A549 (cell line): ENCODE measurements around the gene NGDN. TPM values are rescaled to one million over a fixed set of nuclear protein-coding genes. Genes with fewer than 3 reads are reported as not detected.

ENCODE experiments used
- ATAC-seq, 2 experiments: fragments of 200-7000 bp in 1 of 2; fragments of >200 bp in 1 of 2; cut with Nextera tagmentation in 1 of 2; cut with Tn5 transposase in 1 of 2; 3 replicates each; pipeline versions ENCODE4 v1.8.0 to v1.9.1; 2018 to 2020; ENCODE audit warnings: mild to moderate bottlenecking in 1 of 2, moderate library complexity in 1 of 2
- CTCF ChIA-PET: fragments of 300-600 bp; sonication (Branson Sonifier 250); formaldehyde crosslinking; extraction: SDS; loops from one replicate; lab custom pipeline; 2021; ENCODE audit warnings: antibody characterized with exemption, inconsistent platforms; lab: Yijun Ruan, JAX
- POLR2A ChIA-PET: fragments of 350-600 bp; formaldehyde crosslinking; extraction: SDS; loops from one replicate; lab custom pipeline; 2021; ENCODE audit warnings: antibody characterized with exemption, inconsistent platforms; lab: Yijun Ruan, JAX
- DNase-seq, 2 experiments: peaks; one replicate each; pipeline versions ENCODE4 v3.0.0 to v3.0.0-alpha.2; 2011 to 2016; ENCODE audit warnings: low read depth in 1 of 2, low spot score in 1 of 2
- FAIRE-seq: peaks from 2 replicates; lab custom pipeline; 2011; peaks lifted over from hg19 to GRCh38; lab: Jason Lieb, UNC
- H3K27ac ChIP-seq, 2 experiments: fragments of >200 bp; sonication (Bioruptor Twin); formaldehyde crosslinking; 3 replicates each; pipeline ENCODE4 v1.5.1; 2016 to 2017
- H3K4me1 ChIP-seq: fragments of >200 bp; sonication (Bioruptor Twin); formaldehyde crosslinking; 3 replicates; pipeline ENCODE4 v1.6.1; 2016
- H3K4me2 ChIP-seq: fragments of >200 bp; sonication (Bioruptor Twin); formaldehyde crosslinking; 3 replicates; pipeline ENCODE4 v1.6.1; 2016
- H3K4me3 ChIP-seq: fragments of >200 bp; sonication (Bioruptor Twin); formaldehyde crosslinking; 3 replicates; pipeline ENCODE4 v1.5.1; 2016
- H3K9me3 ChIP-seq: fragments of >200 bp; sonication (Bioruptor Twin); formaldehyde crosslinking; 3 replicates; pipeline ENCODE4 v1.6.1; 2016
- CBX2 ChIP-seq: fragments of 200-600 bp; sonication (generic); IDR thresholded peaks from 2 replicates; pipeline ENCODE4 v1.6.1; 2016; ENCODE audit warnings: low read depth, mild to moderate bottlenecking, borderline replicate concordance
- CBX8 ChIP-seq: fragments of 200-600 bp; sonication (generic); IDR thresholded peaks from 2 replicates; pipeline ENCODE4 v1.6.1; 2016
- CHD4 ChIP-seq: fragments of 200-600 bp; sonication (generic); IDR thresholded peaks from 2 replicates; pipeline ENCODE4 v1.6.1; 2016; ENCODE audit warnings: antibody characterized with exemption, mild to moderate bottlenecking, borderline replicate concordance
- EHMT2 ChIP-seq: fragments of 200-600 bp; sonication (generic); IDR thresholded peaks from 2 replicates; pipeline ENCODE4 v1.6.1; 2016; ENCODE audit warnings: antibody characterized with exemption, low read depth, mild to moderate bottlenecking, moderate library complexity
- EP300 ChIP-seq, 2 experiments: fragments of >200 bp; sonication (Bioruptor Twin); formaldehyde crosslinking; IDR thresholded peaks; 2 replicates in 1 of 2; 3 replicates in 1 of 2; pipeline ENCODE4 v1.6.1; 2016 to 2017
- ESRRA ChIP-seq: fragments of 150-350 bp; IDR thresholded peaks from 2 replicates; pipeline ENCODE4 v1.6.1; 2014; ENCODE audit warnings: mild to moderate bottlenecking, low read length, borderline replicate concordance
- FOXS1 ChIP-seq: fragments of 250-450 bp; sonication (Bioruptor Pico); IDR thresholded peaks from 2 replicates; pipeline ENCODE4 v1.5.0; 2020; ENCODE audit warnings: mild to moderate bottlenecking, moderate library complexity
- HOXA7 ChIP-seq: fragments of 250-450 bp; sonication (Bioruptor Pico); IDR thresholded peaks from 2 replicates; pipeline ENCODE4 v1.5.0; 2020; ENCODE audit warnings: mild to moderate bottlenecking, moderate library complexity
- KDM5A ChIP-seq: fragments of 200-600 bp; sonication (generic); IDR thresholded peaks from 2 replicates; pipeline ENCODE4 v1.6.1; 2016; ENCODE audit warnings: antibody characterized with exemption, mild to moderate bottlenecking
- MAFK ChIP-seq: fragments of 450-650 bp; IDR thresholded peaks from 2 replicates; pipeline ENCODE4 v1.6.1; 2014; ENCODE audit not compliant: partially characterized antibody
- NFE2L2 ChIP-seq: fragments of 150-350 bp; conservative IDR thresholded peaks from 2 replicates; pipeline ENCODE4 v1.6.1; 2014; ENCODE audit warnings: low read length
- NR3C1 ChIP-seq: fragments of >200 bp; sonication (Bioruptor Twin); formaldehyde crosslinking; IDR thresholded peaks from 3 replicates; pipeline ENCODE4 v1.6.1; 2017
- PHF8 ChIP-seq: fragments of 200-600 bp; sonication (generic); IDR thresholded peaks from 2 replicates; pipeline ENCODE4 v1.6.1; 2016; ENCODE audit warnings: low read depth, mild to moderate bottlenecking, antibody characterized with exemption, moderate library complexity, borderline replicate concordance
- RAD21 ChIP-seq, 2 experiments: fragments of >200 bp in 1 of 2; sonication (Bioruptor Twin) in 1 of 2; formaldehyde crosslinking in 1 of 2; IDR thresholded peaks in 1 of 2; conservative IDR thresholded peaks in 1 of 2; 2 replicates in 1 of 2; 3 replicates in 1 of 2; pipeline ENCODE4 v1.6.1; 2012 to 2018; ENCODE audit warnings: inconsistent platforms in 1 of 2
- RCOR1 ChIP-seq: fragments of 150-350 bp; IDR thresholded peaks from 2 replicates; pipeline ENCODE4 v1.6.1; 2014; ENCODE audit warnings: antibody characterized with exemption, low read length, low read depth
- ZC3H11A ChIP-seq: fragments of 450-650 bp; IDR thresholded peaks from 2 replicates; pipeline ENCODE4 v1.6.1; 2014; ENCODE audit warnings: antibody characterized with exemption, mild to moderate bottlenecking
- ZFP36 ChIP-seq: fragments of 450-650 bp; IDR thresholded peaks from 2 replicates; pipeline ENCODE4 v1.6.1; 2014; ENCODE audit warnings: borderline replicate concordance; ENCODE audit not compliant: partially characterized antibody
- WGBS: methylation state at CpG from one replicate; pipeline ENCODE4 v1.1.6; 2017; ENCODE audit errors: missing lambda C conversion rate; 5-methylcytosine and 5-hydroxymethylcytosine counted together
- polyA plus RNA-seq, 4 experiments: library from polyadenylated mRNA; depleted of rRNA in 3 of 4; stranded (reverse); fragments of >200 nt; fragmentation: RNase III in 1 of 4; extraction: RNeasy Plus Mini Kit Qiagen cat#74134 plus additional on column Dnase treatment in 1 of 4; gene quantifications; 2 replicates in 3 of 4; 3 replicates in 1 of 4; pipeline ENCODE4 v1.2.3, GENCODE V29; 2011 to 2017
- TF ChIP-seq, protein P1 (sequence below): IDR thresholded peaks from 2 replicates; pipeline ENCODE4 v1.6.1; 2012
- TF ChIP-seq, protein P2 (sequence below): fragments of >200 bp; sonication (Bioruptor Twin); formaldehyde crosslinking; IDR thresholded peaks from 3 replicates; pipeline ENCODE4 v1.5.1; 2016
- TF ChIP-seq, protein P3 (sequence below): IDR thresholded peaks from 2 replicates; pipeline ENCODE4 v1.6.1; 2012
- TF ChIP-seq, protein P4 (sequence below): fragments of 150-350 bp; IDR thresholded peaks from 2 replicates; pipeline ENCODE4 v1.6.1; 2014; ENCODE audit warnings: low read depth, mild to moderate bottlenecking, low read length
- TF ChIP-seq, protein P5 (sequence below): fragments of 200-600 bp; sonication (generic); IDR thresholded peaks from 2 replicates; pipeline ENCODE4 v1.6.1; 2016; ENCODE audit warnings: antibody characterized with exemption, mild to moderate bottlenecking, moderate library complexity
- TF ChIP-seq, protein P6 (sequence below): fragments of >200 bp; sonication (Bioruptor Twin); formaldehyde crosslinking; IDR thresholded peaks from 3 replicates; pipeline ENCODE4 v1.6.1; 2016

The NGDN gene
- polyA plus RNA-seq, 2 of the 4 experiments (the other 2 are of a cell fraction): 62.9 to 108 TPM

DNA sequence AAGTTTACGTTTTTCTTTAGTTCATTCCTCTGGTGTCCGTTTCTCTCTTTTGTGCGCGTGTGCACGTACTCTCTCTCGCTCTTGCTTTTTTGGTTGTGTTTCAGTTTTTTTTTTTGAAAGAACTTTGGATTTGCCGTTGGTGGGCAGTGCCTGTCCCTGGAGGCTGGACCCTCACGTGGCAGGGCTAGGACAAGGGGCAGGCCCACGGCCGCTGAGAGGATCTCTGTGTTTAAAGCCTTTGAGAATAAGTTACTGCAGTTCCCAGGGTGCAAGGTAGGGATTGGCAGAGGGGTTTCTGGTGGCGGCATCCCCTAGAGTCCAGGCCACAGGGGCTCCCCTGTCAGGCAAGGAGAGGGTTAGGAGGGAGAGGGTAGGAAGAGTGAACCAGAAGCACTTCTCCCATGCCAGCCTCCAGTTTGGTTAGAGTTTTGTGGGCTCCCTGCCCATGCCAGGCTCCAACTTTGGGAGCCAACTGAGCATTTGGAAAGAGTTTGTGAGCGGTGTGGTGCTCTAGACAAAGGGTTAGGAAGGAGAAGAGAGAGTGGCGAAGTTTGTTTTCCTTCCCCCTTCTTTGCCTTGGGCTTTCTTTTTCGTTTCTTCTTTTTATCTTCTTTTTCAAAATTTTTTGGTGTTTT, 51.5 kb downstream of the NGDN start:
- DNase-seq: no peak
- TF ChIP-seq, protein P1, sequence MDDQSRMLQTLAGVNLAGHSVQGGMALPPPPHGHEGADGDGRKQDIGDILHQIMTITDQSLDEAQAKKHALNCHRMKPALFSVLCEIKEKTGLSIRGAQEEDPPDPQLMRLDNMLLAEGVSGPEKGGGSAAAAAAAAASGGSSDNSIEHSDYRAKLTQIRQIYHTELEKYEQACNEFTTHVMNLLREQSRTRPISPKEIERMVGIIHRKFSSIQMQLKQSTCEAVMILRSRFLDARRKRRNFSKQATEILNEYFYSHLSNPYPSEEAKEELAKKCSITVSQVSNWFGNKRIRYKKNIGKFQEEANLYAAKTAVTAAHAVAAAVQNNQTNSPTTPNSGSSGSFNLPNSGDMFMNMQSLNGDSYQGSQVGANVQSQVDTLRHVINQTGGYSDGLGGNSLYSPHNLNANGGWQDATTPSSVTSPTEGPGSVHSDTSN: no peak
- no peak for TF ChIP-seq CBX2
- TF ChIP-seq CBX8: no peak
- TF ChIP-seq, protein P2, sequence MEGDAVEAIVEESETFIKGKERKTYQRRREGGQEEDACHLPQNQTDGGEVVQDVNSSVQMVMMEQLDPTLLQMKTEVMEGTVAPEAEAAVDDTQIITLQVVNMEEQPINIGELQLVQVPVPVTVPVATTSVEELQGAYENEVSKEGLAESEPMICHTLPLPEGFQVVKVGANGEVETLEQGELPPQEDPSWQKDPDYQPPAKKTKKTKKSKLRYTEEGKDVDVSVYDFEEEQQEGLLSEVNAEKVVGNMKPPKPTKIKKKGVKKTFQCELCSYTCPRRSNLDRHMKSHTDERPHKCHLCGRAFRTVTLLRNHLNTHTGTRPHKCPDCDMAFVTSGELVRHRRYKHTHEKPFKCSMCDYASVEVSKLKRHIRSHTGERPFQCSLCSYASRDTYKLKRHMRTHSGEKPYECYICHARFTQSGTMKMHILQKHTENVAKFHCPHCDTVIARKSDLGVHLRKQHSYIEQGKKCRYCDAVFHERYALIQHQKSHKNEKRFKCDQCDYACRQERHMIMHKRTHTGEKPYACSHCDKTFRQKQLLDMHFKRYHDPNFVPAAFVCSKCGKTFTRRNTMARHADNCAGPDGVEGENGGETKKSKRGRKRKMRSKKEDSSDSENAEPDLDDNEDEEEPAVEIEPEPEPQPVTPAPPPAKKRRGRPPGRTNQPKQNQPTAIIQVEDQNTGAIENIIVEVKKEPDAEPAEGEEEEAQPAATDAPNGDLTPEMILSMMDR: no peak
- no peak for TF ChIP-seq ZC3H11A
- TF ChIP-seq, protein P3, sequence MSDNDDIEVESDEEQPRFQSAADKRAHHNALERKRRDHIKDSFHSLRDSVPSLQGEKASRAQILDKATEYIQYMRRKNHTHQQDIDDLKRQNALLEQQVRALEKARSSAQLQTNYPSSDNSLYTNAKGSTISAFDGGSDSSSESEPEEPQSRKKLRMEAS: no peak
- no peak for TF ChIP-seq RCOR1
- no peak for TF ChIP-seq RAD21 (conservative IDR thresholded peaks at IDR 0.05 in 1 of 2, IDR thresholded peaks at IDR 0.05 in 1 of 2)
- TF ChIP-seq, protein P4, sequence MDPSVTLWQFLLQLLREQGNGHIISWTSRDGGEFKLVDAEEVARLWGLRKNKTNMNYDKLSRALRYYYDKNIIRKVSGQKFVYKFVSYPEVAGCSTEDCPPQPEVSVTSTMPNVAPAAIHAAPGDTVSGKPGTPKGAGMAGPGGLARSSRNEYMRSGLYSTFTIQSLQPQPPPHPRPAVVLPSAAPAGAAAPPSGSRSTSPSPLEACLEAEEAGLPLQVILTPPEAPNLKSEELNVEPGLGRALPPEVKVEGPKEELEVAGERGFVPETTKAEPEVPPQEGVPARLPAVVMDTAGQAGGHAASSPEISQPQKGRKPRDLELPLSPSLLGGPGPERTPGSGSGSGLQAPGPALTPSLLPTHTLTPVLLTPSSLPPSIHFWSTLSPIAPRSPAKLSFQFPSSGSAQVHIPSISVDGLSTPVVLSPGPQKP: no peak
- TF ChIP-seq, all 56 proteins: peak for 0
- ATAC-seq: no peak
- Histone ChIP-seq H3K4me2 (no peak overlapping the region), H3K4me1 (no peaks in the 10 kb centered on the region), H3K4me3 (no peak overlapping the region), H3K27ac (no peak overlapping the region), H3K9me3 (no peaks in the 10 kb centered on the region)
- ChIA-PET POLR2A (no interaction called here), CTCF (interaction anchor here (0.7 to 2.8 kb wide), 6 partner anchors 10 to 45 kb away, joined by 3 to 13 read pairs (median 3); no protein-coding TSS in a partner anchor)
- FAIRE-seq: no peak
- 64% methylated on average over 14 of the region's 14 CpGs for WGBS

DNA sequence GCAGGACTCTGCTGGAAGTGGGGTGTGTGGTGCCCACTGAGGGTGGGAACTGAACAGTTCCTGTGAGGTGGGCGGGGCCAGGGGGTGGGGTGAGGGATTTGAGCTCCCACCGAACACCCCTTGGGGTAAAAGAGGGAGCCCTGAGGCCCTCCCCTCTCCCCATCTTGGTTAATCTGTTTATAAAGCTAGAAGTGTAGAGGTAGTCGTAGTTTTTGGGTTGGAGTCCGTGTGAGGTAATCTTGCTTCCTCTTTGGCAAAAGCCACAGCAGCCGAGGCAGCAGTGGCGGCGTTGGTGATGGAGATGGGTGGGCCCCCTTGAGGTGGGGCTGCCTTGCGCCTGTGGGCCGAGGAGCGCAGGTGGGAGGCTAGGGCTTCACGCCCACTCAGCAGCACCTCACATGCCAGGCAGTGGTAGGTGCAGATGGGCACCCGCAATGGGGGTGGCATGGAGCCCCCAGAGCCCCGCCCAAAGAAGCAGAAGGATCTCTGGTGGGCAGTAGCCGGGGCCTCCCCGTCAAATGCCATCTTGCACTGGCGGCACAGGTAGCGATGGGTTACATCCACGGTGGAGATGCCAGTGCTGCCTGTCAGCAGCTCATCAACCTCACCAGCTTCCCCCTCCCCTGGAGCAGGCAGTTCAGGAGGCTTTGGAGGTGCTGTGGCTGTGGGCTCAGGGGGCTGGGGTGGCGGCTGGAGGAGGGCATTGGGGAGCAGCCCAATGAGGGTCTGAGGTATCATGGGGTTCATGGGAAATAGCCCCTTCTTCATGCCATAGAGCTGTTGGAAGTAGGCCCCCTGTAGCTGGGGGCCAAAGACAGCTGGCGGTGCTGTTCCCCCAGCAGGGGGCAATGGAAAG, 52.5 kb downstream of the NGDN start:
- no peaks in the 10 kb centered on the region for H3K9me3 ChIP-seq
- no peak overlapping the region for H3K4me2 ChIP-seq
- no peaks in the 10 kb centered on the region for H3K4me1 ChIP-seq
- 81% methylated on average over 11 of the region's 20 CpGs for WGBS
- ChIA-PET POLR2A (no interaction called here), CTCF (interaction anchor here (0.7 to 2.8 kb wide), 6 partner anchors 9 to 46 kb away, joined by 3 to 13 read pairs (median 3); no protein-coding TSS in a partner anchor)
- ATAC-seq: no peak
- H3K4me3 ChIP-seq: no peak overlapping the region
- H3K27ac ChIP-seq: no peak overlapping the region
- no peak for FAIRE-seq
- DNase-seq: no peak
- TF ChIP-seq ZFP36 (no peak), CBX2 (no peak), PHF8 (no peak), MAFK (no peak), ESRRA (no peak), FOXS1 (no peak), NFE2L2 (no peak), HOXA7 (CRISPR knock-in tag) (no peak), NR3C1 (no peak), KDM5A (no peak), EP300 (IDR thresholded peaks at IDR 0.05) (no peak), CHD4 (no peak), EHMT2 (no peak)
- TF ChIP-seq, protein P5, sequence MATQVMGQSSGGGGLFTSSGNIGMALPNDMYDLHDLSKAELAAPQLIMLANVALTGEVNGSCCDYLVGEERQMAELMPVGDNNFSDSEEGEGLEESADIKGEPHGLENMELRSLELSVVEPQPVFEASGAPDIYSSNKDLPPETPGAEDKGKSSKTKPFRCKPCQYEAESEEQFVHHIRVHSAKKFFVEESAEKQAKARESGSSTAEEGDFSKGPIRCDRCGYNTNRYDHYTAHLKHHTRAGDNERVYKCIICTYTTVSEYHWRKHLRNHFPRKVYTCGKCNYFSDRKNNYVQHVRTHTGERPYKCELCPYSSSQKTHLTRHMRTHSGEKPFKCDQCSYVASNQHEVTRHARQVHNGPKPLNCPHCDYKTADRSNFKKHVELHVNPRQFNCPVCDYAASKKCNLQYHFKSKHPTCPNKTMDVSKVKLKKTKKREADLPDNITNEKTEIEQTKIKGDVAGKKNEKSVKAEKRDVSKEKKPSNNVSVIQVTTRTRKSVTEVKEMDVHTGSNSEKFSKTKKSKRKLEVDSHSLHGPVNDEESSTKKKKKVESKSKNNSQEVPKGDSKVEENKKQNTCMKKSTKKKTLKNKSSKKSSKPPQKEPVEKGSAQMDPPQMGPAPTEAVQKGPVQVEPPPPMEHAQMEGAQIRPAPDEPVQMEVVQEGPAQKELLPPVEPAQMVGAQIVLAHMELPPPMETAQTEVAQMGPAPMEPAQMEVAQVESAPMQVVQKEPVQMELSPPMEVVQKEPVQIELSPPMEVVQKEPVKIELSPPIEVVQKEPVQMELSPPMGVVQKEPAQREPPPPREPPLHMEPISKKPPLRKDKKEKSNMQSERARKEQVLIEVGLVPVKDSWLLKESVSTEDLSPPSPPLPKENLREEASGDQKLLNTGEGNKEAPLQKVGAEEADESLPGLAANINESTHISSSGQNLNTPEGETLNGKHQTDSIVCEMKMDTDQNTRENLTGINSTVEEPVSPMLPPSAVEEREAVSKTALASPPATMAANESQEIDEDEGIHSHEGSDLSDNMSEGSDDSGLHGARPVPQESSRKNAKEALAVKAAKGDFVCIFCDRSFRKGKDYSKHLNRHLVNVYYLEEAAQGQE: no peak
- TF ChIP-seq, protein P1: no peak
- TF ChIP-seq, protein P6, sequence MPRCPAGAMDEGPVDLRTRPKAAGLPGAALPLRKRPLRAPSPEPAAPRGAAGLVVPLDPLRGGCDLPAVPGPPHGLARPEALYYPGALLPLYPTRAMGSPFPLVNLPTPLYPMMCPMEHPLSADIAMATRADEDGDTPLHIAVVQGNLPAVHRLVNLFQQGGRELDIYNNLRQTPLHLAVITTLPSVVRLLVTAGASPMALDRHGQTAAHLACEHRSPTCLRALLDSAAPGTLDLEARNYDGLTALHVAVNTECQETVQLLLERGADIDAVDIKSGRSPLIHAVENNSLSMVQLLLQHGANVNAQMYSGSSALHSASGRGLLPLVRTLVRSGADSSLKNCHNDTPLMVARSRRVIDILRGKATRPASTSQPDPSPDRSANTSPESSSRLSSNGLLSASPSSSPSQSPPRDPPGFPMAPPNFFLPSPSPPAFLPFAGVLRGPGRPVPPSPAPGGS: no peak
